T-helper 9 cell (primary cell): ENCODE measurements around the gene CSTA.
"Not testable (repeated sequence)": the region's sequence is repeated elsewhere in the genome, so short reads cannot be mapped to it uniquely, and the experiment has no call there.

Experiments used
- DNase-seq: peaks from one replicate; pipeline ENCODE4 v3.0.0-alpha.2; 2020

Gene CSTA

DNA sequence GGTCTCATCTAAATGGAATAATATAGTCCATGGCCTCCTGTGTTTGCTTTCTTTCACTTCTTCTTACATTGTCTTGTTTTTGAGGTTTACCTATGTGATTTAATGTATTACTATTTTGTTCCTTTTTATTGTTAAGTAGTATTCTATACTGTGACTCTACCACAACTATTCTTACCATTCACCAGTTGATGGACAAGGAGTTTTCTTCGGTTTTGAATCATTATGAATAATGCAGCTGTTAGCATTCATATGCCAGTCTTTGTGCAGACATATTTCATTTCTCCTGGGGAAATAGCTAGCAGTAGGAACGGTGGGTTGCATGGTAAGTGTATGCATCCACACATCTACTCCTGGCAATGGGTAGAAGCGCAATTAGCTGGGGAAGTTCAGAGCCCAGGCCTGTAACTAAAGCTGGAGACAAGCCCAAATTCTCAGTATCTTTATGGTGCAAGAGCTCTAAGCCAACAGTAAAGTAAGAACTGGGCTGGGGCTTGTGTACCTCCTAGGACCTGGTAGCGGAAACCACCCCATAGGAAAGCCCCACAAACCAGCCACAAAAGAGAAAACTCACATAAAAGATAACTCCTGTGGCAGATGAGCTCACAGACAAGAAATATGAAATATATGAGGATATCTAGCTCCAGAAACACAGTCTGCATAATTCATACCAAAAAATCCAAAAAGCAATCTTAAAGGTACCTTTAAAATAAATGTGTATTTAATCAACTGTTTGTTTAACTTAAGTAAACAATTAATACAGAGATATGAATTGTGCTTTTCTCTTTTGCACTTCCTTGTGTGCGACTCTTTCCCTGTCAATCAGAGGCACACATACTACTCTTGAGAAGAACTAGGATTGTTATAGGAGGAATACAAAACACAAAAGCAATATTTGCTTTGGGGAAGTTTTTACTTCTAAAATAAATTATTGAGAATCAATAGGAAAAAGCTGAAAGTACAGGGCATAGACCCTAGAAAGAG, 2.7 kb upstream of the CSTA start:
- no peak for DNase-seq

DNA sequence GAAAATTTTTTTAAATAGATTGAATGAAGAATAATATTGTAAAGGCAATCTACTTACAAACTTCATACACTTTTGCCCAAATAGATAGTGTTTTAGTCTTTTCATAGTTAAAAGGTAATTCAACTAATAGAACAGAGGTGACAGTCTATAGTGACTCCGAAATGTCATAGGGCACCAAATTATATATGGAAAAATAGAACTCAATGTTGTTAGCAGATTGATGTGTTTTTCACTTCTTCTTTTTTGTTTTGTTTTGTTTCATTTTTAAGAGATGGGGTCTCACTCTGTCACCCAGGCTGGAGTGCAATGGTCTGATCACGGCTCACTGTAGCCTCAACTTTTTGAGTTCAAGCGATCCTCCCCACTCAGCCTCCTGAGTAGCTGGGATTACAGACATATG, 721 bp downstream of the CSTA start:
- no peak for DNase-seq

DNA sequence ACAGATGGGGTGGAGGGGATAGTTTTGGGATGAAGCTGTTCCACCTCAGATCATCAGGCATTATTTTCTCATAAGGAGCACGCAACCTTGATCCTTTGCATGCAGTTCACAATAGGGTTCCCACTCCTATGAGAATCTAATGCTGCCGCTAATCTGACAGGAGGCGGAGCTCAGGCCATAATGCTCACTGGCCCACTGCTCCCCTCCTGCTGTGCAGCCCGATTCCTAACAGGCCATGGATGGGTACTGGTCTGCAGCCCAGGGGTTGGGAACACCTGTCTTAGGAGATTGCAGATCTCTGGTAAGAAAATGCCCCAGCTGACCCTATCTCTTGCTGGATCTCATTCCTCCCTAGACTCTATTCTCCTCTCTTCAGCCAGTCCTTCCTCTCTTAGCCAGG, 6.8 kb downstream of the CSTA start:
- no peak for DNase-seq

DNA sequence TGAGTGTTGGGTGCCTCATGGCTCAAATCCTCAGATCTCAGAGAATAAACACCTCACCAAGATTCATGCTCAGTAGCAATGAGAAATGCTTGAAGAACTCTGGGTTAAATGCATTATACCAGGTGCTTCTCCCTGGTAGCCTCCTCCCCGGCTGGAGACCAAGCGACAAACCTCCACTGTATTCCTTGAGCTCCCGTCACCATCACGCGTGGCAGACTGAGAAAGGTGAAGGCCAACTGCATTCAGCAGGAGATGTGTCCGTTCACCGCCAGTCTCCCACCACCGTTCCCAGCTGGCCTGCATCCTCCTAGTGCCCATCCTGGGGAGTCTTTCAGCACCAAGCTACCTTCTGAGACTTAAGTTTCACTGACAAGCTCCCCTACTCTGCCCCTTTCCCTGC, 7.5 kb downstream of the CSTA start:
- DNase-seq = no peak

DNA sequence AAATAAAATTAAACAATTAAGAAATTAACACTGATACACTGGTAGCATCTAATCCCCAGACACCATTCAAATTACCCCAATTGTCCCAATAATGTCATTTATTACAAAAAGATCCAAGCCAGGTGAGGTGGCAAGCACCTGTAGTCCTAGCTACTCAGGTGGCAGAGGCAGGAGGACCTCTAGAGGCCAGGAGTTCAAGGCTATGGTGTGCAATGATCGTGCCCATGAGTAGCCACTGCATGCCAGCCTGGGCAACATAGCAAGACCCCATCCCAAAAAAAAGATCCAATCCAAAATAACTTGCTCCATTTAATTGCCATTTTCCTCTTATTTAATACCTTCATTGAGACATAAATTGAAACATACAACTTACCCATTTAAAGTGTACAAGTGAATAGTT, 17.8 kb downstream of the CSTA start:
- DNase-seq = no peak

DNA sequence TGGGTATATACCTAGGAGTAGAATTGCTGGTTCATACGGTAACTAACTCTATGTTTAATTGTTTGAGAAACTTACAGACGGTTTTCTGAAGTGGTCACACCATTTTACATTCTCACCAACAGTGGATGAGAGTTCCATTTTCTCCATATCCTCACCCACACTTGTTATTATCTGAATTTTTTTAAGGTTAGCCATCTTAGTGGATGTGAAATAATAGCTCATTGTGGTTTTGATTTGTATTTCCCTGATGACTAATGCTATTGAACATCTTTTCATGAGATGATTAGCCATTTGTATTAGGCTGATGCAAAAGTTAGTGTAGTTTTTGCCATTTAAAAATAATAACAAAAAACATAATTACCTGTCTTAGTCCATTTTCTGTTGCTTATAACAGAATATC, 18.6 kb downstream of the CSTA start:
- DNase-seq = no peak

DNA sequence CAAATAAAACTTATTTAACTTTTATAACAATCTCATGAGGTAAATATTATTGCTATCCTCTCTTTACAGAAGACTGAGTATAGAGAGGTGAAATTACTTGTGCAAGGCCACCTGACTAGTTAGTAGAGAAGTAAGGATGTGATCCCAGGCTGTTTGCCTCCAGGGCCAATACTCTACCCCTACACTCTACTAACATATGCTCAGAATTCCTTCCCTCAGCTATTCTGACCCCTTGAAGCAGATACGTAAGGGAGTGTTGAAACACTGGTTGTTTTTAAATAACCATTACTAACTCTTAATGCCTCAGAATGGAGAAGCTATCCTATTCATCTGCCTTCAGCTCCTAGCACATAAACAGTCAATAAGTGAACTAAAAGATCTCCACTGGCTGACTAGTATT, 24.1 kb downstream of the CSTA start:
- no peak for DNase-seq

DNA sequence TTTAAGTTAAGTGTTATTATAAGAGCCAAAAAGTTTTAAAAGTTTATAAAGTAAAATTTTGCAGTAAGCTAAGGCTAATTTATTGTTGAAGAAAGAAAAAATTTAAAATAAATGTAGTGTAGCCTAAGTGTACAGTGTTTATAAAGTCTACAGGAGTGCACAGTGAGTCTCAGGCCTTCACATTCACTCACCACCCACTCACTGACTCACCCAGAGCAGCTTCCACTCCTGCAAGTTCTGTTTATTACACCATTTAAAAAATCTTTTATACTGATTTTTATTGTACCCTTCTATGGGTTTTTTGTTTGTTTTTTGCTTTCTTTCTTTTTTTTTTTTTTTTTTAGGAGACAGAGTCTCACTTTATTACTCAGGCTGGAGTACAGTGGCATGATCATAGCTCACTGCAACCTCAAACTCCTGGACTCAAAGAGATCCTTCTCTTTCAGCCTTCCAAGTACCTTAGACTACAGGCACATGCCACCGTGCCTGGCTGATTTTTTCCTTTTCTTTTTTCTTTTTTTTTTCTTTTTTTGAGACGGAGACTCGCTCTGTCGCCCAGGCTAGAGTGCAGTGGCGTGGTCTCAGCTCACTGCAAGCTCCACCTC, 25.9 kb downstream of the CSTA start:
- no peak for DNase-seq

DNA sequence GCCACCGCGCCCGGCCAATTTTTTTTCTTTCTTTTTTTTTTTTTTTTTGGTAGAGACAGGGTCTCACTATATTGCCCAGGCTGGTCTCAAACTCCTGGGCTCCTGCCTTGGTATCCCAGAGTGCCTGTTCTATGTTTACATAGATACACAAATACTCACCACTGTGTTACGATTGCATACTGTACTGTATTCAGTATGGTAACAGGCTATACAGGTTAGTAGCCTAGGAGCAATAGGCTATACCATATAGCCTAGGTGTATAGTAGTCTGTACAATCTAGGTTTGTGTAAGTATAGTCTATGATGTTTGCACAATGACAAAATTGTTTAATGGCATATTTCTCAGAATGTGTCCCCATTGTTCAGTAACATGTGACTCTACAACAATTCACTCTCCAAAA, 26.6 kb downstream of the CSTA start:
- no peak for DNase-seq

DNA sequence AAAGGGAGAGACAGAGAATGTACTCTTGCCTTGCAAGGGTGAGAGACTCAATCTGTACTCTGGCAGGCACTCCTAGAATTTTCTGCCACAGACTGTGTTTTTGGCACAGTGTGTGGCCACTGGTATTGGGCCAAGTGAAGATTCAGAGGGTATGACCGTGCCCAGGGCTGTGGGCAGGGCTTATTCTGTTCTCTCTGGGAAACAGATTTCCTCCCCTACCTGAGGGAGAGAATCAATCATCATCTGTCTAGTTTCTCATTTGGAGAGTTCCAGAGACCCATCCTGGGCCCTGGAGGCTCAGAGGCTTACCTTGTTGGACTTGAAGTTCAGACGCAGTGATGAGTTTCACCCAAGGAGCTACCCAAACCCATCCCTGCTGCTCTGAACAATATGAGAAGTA, 28.2 kb downstream of the CSTA start:
- no peak for DNase-seq

DNA sequence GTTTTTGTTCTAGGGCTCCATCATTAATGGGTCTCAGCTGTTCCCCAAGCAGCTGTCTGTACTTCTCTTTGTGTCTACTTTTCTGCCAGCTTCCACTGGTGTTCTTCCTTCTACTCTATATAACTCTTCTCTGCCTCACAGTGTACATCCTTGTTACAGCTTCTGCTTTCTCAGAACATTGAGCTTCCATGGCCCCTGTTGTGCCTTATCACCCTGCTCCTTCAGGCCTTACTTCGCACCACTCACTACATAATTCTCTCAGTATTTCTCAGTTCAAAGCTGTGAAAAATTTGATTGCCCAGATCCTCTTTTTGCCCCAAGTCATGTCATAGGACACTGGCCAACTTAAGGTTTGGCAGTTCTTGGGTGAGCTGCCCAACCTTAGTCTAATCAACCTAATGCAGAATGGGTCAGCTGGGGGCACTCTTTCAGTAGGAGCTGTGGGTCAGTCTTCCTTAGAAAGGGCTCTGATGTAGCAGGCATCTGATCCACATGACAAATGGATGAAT, 28.9 kb downstream of the CSTA start:
- DNase-seq = no peak

DNA sequence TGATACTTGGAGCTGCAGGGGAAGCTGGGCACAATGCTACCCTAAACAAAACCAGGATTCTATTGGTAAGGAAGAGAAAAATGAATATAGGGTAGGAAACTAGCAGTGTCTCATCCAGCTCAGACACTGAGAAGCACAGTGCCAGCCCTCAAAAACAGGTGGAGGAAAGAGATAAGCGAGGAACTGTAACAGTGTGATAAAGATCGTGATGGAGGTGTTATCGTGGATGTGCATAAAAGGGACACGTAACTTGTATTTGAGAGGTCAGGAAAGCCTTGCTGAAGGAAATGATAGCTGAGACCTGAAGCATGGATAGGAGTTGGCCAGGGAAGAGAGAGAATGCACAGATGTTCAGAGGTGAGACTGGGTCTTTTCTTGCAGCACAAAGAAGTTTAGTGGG, 30.6 kb downstream of the CSTA start:
- DNase-seq = no peak

DNA sequence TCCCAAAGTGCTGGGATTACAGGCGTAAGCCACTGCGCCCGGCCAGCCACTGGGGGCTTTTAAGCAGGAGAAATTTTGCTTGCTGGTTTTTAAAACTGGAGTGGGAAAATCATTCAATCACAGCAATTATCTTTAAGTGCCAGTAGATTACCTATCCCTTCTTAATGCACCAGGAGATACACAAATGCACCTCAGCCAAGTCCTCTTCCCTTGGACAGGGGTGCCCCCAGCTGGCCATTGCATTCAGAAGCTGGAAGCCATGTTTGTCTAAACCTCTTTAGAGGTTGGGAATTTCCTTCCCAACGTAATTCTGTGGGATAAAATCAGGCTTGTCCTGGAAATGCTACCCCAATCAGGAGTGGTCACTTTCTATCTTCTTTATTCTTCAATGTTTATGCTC, 31.4 kb downstream of the CSTA start:
- DNase-seq = peak; percentile 4

DNA sequence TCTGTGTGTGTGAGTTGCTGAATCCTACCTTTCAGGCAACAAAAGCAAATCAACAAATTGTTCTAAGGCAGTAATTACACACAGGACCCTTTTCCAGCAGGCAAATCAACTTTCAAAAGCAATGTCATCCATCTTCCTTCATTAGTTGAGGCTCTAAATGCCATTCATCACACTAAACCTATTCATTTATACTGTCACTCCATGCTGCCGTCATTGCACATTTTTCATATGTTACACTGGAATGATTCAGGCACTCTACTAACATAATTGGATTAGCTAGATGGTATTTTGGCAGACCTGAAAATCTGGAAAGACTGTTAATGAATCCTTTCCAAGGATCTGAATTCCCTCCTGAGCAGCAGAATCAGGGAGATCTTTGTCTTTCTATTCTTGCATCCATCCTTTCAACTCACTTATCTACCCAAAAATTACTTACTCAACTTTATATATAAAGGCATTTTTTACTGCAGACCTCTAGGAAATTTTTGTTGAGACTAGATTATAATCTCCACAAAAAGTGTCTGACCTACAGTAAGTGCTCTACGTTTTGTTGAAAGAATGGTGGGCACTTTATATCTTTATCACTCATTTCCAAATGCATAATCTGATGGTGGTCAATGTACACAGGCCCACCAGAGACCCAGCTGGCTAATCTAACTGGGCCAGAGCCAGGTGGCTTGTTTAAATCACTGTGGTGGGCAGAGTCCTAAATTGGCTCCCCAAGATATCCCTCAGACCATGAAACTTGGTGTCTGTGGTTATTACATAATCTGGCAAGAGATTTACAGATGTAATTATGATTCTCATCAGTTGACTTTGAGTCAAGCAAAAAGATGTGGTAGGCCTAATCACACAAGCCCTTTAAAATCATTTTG, 33.0 kb downstream of the CSTA start:
- DNase-seq = no peak

DNA sequence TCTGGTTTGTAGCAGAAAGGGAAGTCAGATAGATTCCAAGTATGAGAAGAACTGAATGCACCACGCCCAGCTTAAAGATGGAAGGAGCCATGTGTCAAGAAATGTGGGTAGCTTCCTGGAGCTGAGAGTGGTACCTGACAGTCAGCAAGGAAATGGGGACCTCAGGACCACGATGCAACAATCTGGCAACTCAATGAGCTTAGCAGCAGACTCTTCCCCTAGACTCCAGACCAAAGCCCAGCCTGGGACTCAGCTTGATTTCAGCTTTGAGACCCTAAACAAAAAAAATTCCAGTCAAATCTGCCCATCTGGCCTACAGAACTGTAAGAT, 33.6 kb downstream of the CSTA start:
- no peak for DNase-seq

DNA sequence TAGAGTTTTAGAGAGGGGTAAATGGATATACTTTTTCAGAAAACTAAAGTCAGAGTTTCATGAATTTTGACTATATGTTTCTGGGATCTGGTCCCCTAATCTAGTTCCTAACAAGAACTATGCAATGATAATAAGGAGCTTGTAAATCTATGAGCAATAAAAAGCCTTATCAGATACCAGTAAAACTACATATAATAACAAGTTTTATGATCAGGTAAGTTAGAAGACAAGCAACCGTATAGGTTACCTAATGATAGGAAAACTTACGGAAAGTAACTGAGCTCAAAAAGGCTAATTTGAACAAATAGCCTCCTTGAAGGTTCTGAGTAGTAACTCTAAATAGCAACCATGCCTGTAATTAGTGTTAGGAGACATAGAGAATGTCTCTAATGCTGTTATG, 37.0 kb downstream of the CSTA start:
- DNase-seq = no peak

DNA sequence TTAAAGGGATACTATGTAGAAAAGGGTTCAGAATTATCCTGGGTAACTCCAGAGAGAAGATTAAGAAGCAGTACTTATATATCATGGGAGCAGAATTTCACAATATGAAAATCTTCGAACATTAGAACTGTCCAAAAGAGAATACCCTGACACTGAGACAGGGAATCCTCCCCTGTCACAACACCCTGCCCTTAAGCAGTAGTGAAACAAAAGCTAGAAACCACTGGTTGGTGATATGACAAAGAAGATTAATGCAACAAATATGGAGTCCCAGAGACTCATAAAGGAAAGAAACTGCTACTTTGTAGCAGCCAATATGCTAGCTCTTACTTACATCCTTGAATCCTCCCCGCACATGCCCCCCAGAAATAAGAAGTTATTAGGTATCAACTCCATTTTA, 39.4 kb downstream of the CSTA start:
- DNase-seq = no peak

DNA sequence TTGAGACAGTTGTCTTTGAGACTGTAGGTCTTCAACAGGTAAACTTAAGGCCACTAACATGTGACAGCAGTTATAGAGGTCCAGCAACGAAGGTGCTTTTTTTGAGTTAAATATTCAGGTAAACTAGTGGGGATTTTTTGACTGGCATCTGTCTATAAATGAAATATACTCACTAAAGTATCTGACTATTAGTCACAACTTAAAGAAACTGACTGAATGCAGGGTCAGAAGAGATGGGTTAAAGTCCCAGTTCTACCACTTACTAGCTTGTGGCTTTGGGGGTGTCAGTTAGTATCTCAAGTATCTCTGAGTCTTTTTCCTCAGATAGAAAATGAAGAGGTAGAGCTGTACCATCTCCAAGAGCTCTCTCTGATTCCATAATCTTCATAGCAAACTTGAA, 40.0 kb downstream of the CSTA start:
- no peak for DNase-seq

DNA sequence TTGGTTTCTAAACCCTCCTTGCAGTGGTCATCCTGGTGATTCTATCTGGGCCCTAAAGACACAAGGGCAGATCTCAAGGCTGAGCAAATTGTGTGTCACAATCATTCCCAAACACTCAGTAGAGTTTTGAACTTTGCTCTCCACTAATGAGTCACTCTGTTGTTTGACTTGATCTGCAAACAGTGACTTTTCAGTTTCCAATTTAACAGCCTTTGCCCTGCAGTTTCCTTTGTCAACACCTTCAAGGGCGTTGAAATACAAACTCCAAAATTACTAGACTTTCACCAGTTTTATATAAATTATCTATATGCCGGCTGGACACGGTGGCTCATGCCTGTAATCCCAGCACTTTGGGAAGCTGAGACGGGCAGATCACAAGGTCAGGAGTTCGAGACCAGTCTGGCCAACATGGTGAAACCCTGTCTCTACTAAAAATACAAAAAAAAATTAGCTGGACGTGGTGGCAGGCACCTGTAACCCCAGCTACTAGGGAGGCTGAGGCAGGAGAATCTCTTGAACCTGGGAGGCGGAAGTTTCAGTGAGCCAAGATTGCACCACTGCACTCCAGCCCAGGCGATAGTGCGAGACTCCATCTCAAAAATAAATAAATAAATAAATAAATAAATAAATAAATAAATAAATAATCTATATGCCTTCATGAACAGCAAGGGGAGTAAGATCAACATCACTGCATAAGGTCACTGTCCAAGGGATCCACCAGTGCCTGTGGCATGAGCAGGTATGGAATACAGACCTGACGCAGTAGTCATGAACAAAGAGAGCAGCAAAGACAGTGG, 40.7 kb downstream of the CSTA start:
- not testable (repeated sequence) for DNase-seq

DNA sequence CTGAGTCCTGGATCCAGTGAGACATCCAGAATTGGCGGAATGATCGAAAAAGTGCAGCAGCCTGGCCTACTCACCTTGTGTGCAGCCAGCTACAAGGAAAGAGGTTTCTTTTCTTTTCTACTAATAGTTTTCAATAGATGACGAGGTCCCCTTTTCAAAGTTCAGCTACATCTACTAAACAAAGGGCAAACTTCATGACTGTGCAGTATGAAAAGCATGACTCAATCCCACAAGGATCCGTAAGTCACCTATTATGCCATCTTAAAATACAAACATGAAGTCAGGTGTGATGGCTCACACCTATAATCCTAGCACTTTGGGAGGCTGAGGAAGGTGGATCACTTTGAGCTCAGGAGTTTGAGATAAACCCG, 41.3 kb downstream of the CSTA start:
- no peak for DNase-seq

DNA sequence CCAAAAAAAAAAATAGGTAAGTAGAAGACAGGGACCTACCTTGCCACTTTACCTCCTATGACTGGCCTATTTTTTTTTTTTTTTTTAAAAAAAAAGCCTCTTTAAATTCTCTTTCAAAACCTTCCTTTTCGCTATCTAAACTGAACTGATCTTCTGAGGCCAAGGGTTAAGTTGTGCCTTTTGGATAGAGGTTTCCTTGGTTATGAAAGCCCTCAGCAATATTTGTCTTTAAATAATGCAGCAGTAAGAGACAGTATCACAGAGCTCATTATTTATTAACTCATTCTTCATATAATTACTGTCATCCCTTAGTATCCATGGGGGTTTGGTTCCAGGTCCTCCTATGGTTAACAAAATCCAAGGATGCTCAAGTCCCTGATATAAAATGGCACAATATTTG, 49.0 kb downstream of the CSTA start:
- no peak for DNase-seq

DNA sequence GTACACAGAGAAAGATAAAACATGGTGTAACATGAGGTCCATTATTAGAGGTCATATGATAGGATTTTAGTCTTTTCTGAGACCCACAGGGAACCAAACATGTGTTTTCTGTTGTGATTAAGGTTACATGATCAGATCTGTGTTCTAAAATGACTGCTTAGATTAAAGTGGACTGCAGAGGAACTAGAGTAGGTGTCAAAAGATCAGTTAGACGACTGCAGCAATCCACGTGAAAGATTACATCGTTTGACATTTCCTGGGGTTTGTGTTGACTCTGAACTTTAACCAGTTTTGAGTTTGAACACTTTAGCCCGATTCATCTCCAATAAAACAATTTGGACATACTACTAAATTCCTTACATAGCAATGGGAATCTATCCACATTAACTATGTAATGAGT, 52.9 kb downstream of the CSTA start:
- no peak for DNase-seq
